GM23248 (cell line): Measurements from ENCODE around the gene DHRS12.

Experiments used
- EZH2 ChIP-seq: fragments of 200-600 bp; sonication (generic); IDR thresholded peaks from 2 replicates; pipeline ENCODE4 v1.6.1; 2018; ENCODE audit warnings: antibody characterized with exemption, mild to moderate bottlenecking; ENCODE audit not compliant: insufficient read depth, poor library complexity, severe bottlenecking
- EZH2phosphoT487 ChIP-seq: fragments of 200-600 bp; sonication (generic); IDR thresholded peaks from 2 replicates; pipeline ENCODE4 v1.6.1; 2018; ENCODE audit warnings: antibody characterized with exemption, moderate library complexity, mild to moderate bottlenecking, low read depth; ENCODE audit not compliant: insufficient read depth

- TF ChIP-seq EZH2, result no peak
- no peak for TF ChIP-seq EZH2phosphoT487
Measured at GRCh38 chr13:51761643-51762350, 42.2 kb downstream of the DHRS12 start.
